T-helper 2 cell treated with Interferon-gamma antibody and Interleukin-4, amounts not matched to agents 5 μg/mL and 100 μg/mL, for 36 hours (primary cell): ENCODE measurements around the gene GCNA.
"Not testable (repeated sequence)": the region's sequence is repeated elsewhere in the genome, so short reads cannot be mapped to it uniquely, and the experiment has no call there.

Experiments
- DNase-seq: peaks from one replicate; pipeline ENCODE4 v3.0.0; 2021; ENCODE audit warnings: low spot score
- H3K27ac Mint-ChIP-seq: one replicate; pipeline ENCODE4 v1.8.0; 2021; ENCODE audit warnings: mild to moderate bottlenecking, mixed read lengths
- H3K27me3 Mint-ChIP-seq: one replicate; pipeline ENCODE4 v1.8.0; 2021; ENCODE audit warnings: low read depth, mixed read lengths
- H3K36me3 Mint-ChIP-seq: one replicate; pipeline ENCODE4 v1.8.0; 2021; ENCODE audit warnings: low read depth, mixed read lengths
- H3K4me1 Mint-ChIP-seq: one replicate; pipeline ENCODE4 v1.8.0; 2021; ENCODE audit warnings: low read depth, mixed read lengths
- H3K4me3 Mint-ChIP-seq: one replicate; pipeline ENCODE4 v1.8.0; 2022; ENCODE audit warnings: mild to moderate bottlenecking, moderate library complexity, mixed read lengths
- H3K9me3 Mint-ChIP-seq: one replicate; pipeline ENCODE4 v1.8.0; 2021; ENCODE audit warnings: mixed read lengths

GCNA gene

GRCh38 chrX:71579136-71579989 is 1.1 kb downstream of the GCNA start:
- no peak for DNase-seq
- Mint-ChIP-seq H3K36me3 (peaks cover 22% of the 10 kb centered on the region), H3K4me3 (no peak overlapping the region), H3K4me1 (no peaks in the 10 kb centered on the region), H3K27ac (peak overlapping the region; percentile 67), H3K9me3 (no peaks in the 10 kb centered on the region), H3K27me3 (no peaks in the 10 kb centered on the region)

GRCh38 chrX:71579990-71580380 is 1.7 kb downstream of the GCNA start:
- Mint-ChIP-seq H3K36me3 (peaks cover 19% of the 10 kb centered on the region), H3K4me3 (no peak overlapping the region), H3K27me3 (no peaks in the 10 kb centered on the region), H3K9me3 (no peaks in the 10 kb centered on the region), H3K27ac (peak overlapping the region; percentile 67), H3K4me1 (no peaks in the 10 kb centered on the region)
- DNase-seq = no peak

- H3K36me3 Mint-ChIP-seq = peaks cover 19% of the 10 kb centered on the region
- no peak overlapping the region for H3K27ac Mint-ChIP-seq
- no peaks in the 10 kb centered on the region for H3K4me1 Mint-ChIP-seq
Observed at GRCh38 chrX:71581210-71581609, 3.0 kb downstream of the GCNA start.

DNA sequence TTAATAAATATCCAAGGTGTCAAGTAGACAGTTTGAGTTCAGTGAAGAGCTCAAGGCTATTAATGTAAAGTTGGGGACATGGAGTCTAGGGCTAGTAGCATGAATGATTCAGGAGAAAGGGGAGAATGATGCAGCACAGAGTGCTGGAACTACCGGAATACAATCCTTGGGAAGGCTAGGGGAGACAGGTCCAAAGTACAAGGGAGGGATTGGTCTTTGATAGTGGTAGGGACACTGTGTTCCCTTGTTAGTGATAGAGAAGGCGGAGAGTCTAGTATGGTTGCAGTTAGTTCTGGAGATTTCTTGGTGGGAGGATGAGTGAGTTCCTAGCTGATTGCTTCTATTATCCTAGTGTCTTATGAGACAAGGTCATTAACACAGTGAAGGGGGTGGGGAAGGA is 8.7 kb downstream of the GCNA start:
- no peaks in the 10 kb centered on the region for H3K27me3 Mint-ChIP-seq
- H3K4me1 Mint-ChIP-seq = peaks cover 4% of the 10 kb centered on the region

More at GRCh38 chrX:71581210-71581609, 3.0 kb downstream of the GCNA start:
- Mint-ChIP-seq H3K9me3 (no peaks in the 10 kb centered on the region), H3K27me3 (no peaks in the 10 kb centered on the region), H3K4me3 (no peak overlapping the region)
- DNase-seq = no peak

DNA sequence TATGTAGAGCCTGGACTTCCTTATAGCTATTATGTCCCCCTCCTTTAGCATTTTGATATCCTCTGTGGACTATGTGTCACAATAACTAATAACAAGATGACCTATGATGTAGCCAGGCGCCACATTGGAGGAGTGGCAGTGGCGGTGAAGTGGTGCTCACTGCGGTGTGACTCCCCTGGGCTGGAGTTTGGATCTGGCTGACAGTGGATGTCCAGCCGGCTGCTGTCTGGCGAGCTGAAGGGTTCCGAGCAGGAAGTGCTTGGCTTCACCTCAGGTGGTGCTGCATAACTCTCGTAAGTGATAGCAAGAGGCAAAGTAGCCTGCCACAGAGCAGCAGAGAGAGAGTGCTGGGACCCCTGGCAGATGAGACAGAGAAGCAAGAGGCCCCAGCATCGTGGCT is 15.0 kb downstream of the GCNA start:
- not testable (repeated sequence) for H3K27ac Mint-ChIP-seq, H3K4me1 Mint-ChIP-seq, H3K4me3 Mint-ChIP-seq, H3K27me3 Mint-ChIP-seq, DNase-seq, H3K9me3 Mint-ChIP-seq
- H3K36me3 Mint-ChIP-seq = peaks cover 11% of the 10 kb centered on the region

More for the DNA sequence above, 8.7 kb downstream of the GCNA start:
- no peak for DNase-seq
- peaks cover 11% of the 10 kb centered on the region for H3K36me3 Mint-ChIP-seq
- peak overlapping the region; percentile 42 for H3K27ac Mint-ChIP-seq
- no peaks in the 10 kb centered on the region for H3K9me3 Mint-ChIP-seq
- H3K4me3 Mint-ChIP-seq = no peak overlapping the region

- Mint-ChIP-seq H3K4me1 (peaks cover under 1% of the 10 kb centered on the region), H3K4me3 (no peak overlapping the region), H3K27ac (no peak overlapping the region), H3K27me3 (no peaks in the 10 kb centered on the region), H3K9me3 (no peaks in the 10 kb centered on the region), H3K36me3 (peaks cover 52% of the 10 kb centered on the region)
- DNase-seq = no peak
Observed at GRCh38 chrX:71599965-71600364, 21.7 kb downstream of the GCNA start.

GRCh38 chrX:71603618-71604017 is 25.4 kb downstream of the GCNA start:
- H3K4me1 Mint-ChIP-seq = peaks cover 26% of the 10 kb centered on the region
- peaks cover 66% of the 10 kb centered on the region for H3K36me3 Mint-ChIP-seq
- H3K27ac Mint-ChIP-seq = no peak overlapping the region
- no peak for DNase-seq
- H3K4me3 Mint-ChIP-seq = no peak overlapping the region
- H3K9me3 Mint-ChIP-seq = no peaks in the 10 kb centered on the region
- no peaks in the 10 kb centered on the region for H3K27me3 Mint-ChIP-seq

DNA sequence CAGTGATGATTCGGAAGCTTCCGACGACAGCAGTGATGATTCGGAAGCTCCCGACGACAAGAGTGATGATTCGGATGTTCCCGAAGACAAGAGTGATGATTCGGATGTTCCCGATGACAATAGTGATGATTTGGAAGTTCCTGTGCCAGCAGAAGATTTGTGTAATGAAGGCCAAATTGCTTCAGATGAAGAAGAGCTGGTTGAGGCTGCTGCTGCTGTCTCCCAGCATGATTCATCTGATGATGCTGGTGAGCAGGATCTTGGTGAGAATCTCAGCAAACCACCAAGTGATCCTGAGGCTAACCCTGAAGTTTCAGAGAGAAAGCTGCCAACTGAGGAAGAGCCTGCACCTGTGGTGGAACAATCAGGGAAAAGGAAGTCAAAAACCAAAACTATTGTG is 25.9 kb downstream of the GCNA start:
- no peak for DNase-seq
- no peaks in the 10 kb centered on the region for H3K9me3 Mint-ChIP-seq
- no peaks in the 10 kb centered on the region for H3K27me3 Mint-ChIP-seq
- H3K4me3 Mint-ChIP-seq = no peak overlapping the region
- peaks cover 71% of the 10 kb centered on the region for H3K36me3 Mint-ChIP-seq
- peaks cover 31% of the 10 kb centered on the region for H3K4me1 Mint-ChIP-seq
- H3K27ac Mint-ChIP-seq = no peak overlapping the region

DNA sequence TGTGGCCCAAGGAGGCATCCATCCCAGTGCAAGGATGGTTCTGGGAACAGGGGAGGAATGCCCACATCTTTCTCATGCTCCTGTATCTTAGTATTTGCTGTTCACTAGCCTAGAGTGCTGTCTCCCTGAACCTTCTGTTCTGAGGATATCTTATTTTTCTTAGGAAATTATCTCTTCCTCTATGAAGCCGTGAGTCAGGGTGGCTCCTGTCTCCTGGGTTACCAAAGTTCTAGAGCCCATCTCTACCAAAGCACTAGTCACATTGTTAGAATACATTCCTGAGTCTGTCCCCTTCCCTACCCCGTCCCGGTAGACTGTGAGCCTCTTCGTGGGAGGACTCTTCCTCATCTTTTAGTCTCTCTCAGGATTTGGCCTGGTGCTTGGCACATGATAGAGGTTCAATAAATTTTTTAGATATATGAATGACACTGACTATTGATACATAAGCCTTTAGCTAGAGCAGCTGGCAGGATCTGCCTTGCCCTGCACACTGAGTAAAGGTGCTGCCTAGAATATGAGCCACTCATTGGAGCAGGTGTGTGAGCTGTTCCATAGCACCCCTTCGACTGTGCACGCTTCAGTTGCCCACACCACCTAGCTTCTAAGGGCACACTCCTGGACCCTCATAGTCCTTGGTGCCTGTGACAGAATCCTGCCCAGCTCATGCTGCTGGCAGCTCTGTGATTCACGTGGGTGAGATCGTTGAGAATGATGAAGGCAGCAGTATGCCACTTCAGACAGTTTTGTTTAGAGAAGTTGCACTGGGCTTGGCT is 26.7 kb downstream of the GCNA start:
- Mint-ChIP-seq H3K27me3 (no peaks in the 10 kb centered on the region), H3K4me3 (no peak overlapping the region), H3K9me3 (no peaks in the 10 kb centered on the region), H3K27ac (peak overlapping the region; percentile 63), H3K36me3 (peaks cover 74% of the 10 kb centered on the region), H3K4me1 (peaks cover 35% of the 10 kb centered on the region)
- no peak for DNase-seq

- H3K27ac Mint-ChIP-seq = peak overlapping the region; percentile 80
- peaks cover 77% of the 10 kb centered on the region for H3K36me3 Mint-ChIP-seq
- H3K4me3 Mint-ChIP-seq = no peak overlapping the region
- H3K9me3 Mint-ChIP-seq = no peaks in the 10 kb centered on the region
- peaks cover 35% of the 10 kb centered on the region for H3K4me1 Mint-ChIP-seq
- DNase-seq = no peak
- H3K27me3 Mint-ChIP-seq = no peaks in the 10 kb centered on the region
Observed at GRCh38 chrX:71606536-71607216, 28.4 kb downstream of the GCNA start.

DNA sequence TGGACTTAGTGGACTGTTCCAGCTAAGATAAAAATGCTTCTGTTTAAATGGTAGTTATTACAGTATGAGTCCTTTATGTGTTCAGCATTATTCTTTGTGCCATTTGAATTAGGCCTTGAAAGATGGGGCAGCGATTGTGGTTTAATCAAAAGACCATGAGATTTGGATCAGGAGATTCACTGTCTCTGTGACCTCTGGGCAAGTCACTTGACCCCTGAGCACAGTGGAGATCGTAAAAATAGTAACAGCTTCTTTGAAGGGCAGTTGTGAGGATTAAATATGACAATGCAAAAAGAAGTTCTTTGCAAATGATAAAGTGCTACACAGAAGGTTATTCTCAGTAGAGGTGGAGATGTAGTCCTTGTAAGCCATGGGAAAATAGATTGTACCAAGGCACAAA is 29.3 kb downstream of the GCNA start:
- Mint-ChIP-seq H3K4me3 (peak overlapping the region; percentile 30), H3K36me3 (peaks cover 72% of the 10 kb centered on the region)

DNA sequence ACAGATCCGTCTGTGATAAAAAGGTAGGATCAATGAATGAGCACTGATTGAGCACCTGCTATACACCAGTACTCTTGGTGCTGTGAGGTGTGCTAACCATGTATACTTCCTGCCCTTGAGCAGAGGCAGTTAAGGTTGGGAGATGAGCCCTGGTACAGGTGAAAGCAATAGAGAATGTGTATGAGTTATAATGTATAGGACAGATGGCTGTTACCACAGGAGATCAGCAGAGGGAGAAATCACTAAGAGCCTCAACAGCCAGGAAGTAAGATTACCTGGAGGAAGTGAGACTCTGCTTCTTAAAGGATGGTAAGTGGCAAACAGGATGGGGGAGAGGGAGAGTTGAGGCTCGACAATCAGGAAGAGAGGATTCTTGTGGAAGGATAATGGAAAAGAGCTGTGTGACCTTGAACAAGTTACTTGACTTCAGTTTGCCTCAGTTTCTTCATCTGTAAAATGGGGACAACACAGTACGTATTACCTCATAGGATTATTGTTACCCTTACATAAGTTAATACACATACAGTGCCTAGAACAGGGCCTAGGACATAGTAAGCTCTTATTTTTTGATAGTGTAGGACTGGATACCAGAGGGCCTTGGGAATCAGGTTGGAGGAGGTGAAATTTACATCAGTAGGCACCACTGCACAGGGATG is 31.0 kb downstream of the GCNA start:
- peak overlapping the region; percentile 84 for H3K27ac Mint-ChIP-seq
- H3K4me3 Mint-ChIP-seq = no peak overlapping the region
- no peak for DNase-seq
- peaks cover 64% of the 10 kb centered on the region for H3K36me3 Mint-ChIP-seq
- no peaks in the 10 kb centered on the region for H3K27me3 Mint-ChIP-seq
- H3K4me1 Mint-ChIP-seq = peaks cover 40% of the 10 kb centered on the region
- no peaks in the 10 kb centered on the region for H3K9me3 Mint-ChIP-seq

More for the DNA sequence above, 29.3 kb downstream of the GCNA start:
- no peaks in the 10 kb centered on the region for H3K27me3 Mint-ChIP-seq
- no peaks in the 10 kb centered on the region for H3K9me3 Mint-ChIP-seq
- no peak for DNase-seq
- H3K27ac Mint-ChIP-seq = peak overlapping the region; percentile 64
- peaks cover 35% of the 10 kb centered on the region for H3K4me1 Mint-ChIP-seq

- not testable (repeated sequence) for DNase-seq, H3K27me3 Mint-ChIP-seq, H3K4me3 Mint-ChIP-seq, H3K9me3 Mint-ChIP-seq, H3K27ac Mint-ChIP-seq
- Mint-ChIP-seq H3K36me3 (peaks cover 59% of the 10 kb centered on the region), H3K4me1 (peaks cover 41% of the 10 kb centered on the region)
Observed at GRCh38 chrX:71611736-71612135, 33.5 kb downstream of the GCNA start.
